IPS DF 6.9 (cell line): ENCODE measurements around the gene AHRR.
"Not testable (repeated sequence)": the region's sequence is repeated elsewhere in the genome, so short reads cannot be mapped to it uniquely, and the experiment has no call there.

Experiments used
- DNase-seq: peaks from one replicate; pipeline ENCODE4 v3.0.0-alpha.2; 2013; ENCODE audit warnings: low read depth, low spot score
- H3K27ac ChIP-seq: one replicate; pipeline ENCODE4 v1.5.1; 2013; ENCODE audit warnings: low read length, control low read depth
- H3K27me3 ChIP-seq: 2 replicates; pipeline ENCODE4 v1.6.1; 2013; ENCODE audit warnings: mild to moderate bottlenecking, low read length; ENCODE audit not compliant: control insufficient read depth, insufficient read depth
- H3K36me3 ChIP-seq: 2 replicates; pipeline ENCODE4 v1.6.1; 2013; ENCODE audit warnings: low read length; ENCODE audit not compliant: control insufficient read depth, insufficient read depth
- H3K4me1 ChIP-seq: 2 replicates; pipeline ENCODE4 v1.6.1; 2013; ENCODE audit warnings: low read length; ENCODE audit not compliant: control insufficient read depth, insufficient read depth
- H3K4me3 ChIP-seq: 2 replicates; pipeline ENCODE4 v1.5.1; 2013; ENCODE audit warnings: mild to moderate bottlenecking, low read length
- H3K9me3 ChIP-seq: 2 replicates; pipeline ENCODE4 v1.6.1; 2013; ENCODE audit warnings: low read length, inconsistent platforms; ENCODE audit not compliant: control insufficient read depth, insufficient read depth
- WGBS: extraction: QIAGEN DNeasy Blood & Tissue Kit; methylation state at CpG from one replicate; pipeline ENCODE4 v1.1.7; 2013; ENCODE audit warnings: mixed read lengths, missing lambda C conversion rate; ENCODE audit not compliant: insufficient read length, insufficient coverage; 5-methylcytosine and 5-hydroxymethylcytosine counted together

The AHRR gene

DNA sequence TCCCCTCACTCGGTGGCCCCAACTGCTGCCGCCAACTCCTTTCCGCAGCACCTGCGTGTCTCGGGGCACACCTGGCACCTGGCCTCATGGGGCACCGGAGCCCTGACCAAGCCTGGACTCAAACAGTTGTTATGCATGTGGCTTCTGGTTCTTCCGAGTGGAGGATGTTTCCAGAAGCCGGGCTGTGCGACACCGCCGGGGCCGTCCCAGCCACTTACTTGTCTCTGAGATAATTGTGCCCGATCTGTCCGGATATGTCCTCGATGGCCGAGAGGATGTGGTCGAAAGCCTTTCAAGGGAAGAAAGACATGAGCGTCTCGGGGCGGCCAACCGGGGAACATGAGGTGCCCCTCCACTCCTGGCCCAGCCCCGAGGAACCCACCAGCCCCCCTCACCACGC, 159.8 kb downstream of the AHRR start:
- H3K4me1 ChIP-seq, result no peaks in the 10 kb centered on the region
- no peaks in the 10 kb centered on the region for H3K9me3 ChIP-seq
- no CpG with 5 or more reads among the region's 23 CpGs for WGBS
- no peak overlapping the region for H3K27ac ChIP-seq
- H3K36me3 ChIP-seq, result no peaks in the 10 kb centered on the region
- H3K27me3 ChIP-seq, result peaks cover 13% of the 10 kb centered on the region; the same call in 1 of the 2 replicates
- no peak overlapping the region for H3K4me3 ChIP-seq
- no peak for DNase-seq

GRCh38 chr5:482021-482420, 160.5 kb downstream of the AHRR start:
- Histone ChIP-seq H3K4me1 (no peaks in the 10 kb centered on the region), H3K27me3 (peaks cover 8% of the 10 kb centered on the region; the same call in 1 of the 2 replicates), H3K27ac (no peak overlapping the region), H3K36me3 (no peaks in the 10 kb centered on the region), H3K4me3 (no peak overlapping the region), H3K9me3 (no peaks in the 10 kb centered on the region)
- no CpG with 5 or more reads among the region's 24 CpGs for WGBS
- no peak for DNase-seq

DNA sequence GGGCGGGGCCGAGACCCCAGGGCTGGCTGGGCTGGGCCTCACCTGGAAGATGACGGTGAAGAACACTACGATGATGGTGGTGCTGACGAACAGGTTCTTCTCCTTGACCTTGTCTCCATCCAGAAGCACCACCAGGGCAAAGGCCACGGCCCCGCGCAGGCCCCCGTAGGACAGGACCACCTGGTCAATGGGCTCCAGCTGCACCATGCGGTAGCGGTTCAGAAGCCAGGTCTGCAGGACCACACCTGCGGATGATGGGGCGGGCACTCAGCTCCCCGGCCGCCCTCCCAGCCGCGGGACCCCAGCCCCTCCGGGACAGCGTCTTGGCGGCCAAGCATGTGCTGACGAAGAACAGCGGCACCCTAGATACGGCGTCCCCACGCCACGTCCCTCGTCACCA, 161.0 kb downstream of the AHRR start:
- no CpG with 5 or more reads among the region's 27 CpGs for WGBS
- no peak for DNase-seq
- peaks cover 3% of the 10 kb centered on the region; the same call in 1 of the 2 replicates for H3K27me3 ChIP-seq

GRCh38 chr5:483011-483410, 161.5 kb downstream of the AHRR start:
- H3K4me3 ChIP-seq, result no peak overlapping the region
- no peaks in the 10 kb centered on the region for H3K4me1 ChIP-seq
- H3K27me3 ChIP-seq, result no peaks in the 10 kb centered on the region; the same call in 1 of the 2 replicates
- no CpG with 5 or more reads among the region's 26 CpGs for WGBS
- no peak overlapping the region for H3K27ac ChIP-seq
- no peak for DNase-seq
- no peaks in the 10 kb centered on the region for H3K9me3 ChIP-seq
- no peaks in the 10 kb centered on the region for H3K36me3 ChIP-seq

More for the DNA sequence above, 161.0 kb downstream of the AHRR start:
- Histone ChIP-seq H3K9me3 (no peaks in the 10 kb centered on the region), H3K4me3 (no peak overlapping the region), H3K36me3 (no peaks in the 10 kb centered on the region), H3K4me1 (no peaks in the 10 kb centered on the region), H3K27ac (no peak overlapping the region)

GRCh38 chr5:483434-484140, 162.1 kb downstream of the AHRR start:
- Histone ChIP-seq H3K27me3 (no peaks in the 10 kb centered on the region; the same call in 1 of the 2 replicates), H3K4me3 (no peak overlapping the region), H3K4me1 (no peaks in the 10 kb centered on the region), H3K27ac (no peak overlapping the region), H3K36me3 (no peaks in the 10 kb centered on the region), H3K9me3 (no peaks in the 10 kb centered on the region)
- WGBS, result no CpG with 5 or more reads among the region's 34 CpGs
- DNase-seq, result no peak

GRCh38 chr5:484556-484955, 163.0 kb downstream of the AHRR start:
- Histone ChIP-seq H3K4me1 (no peaks in the 10 kb centered on the region), H3K4me3 (no peak overlapping the region), H3K9me3 (no peaks in the 10 kb centered on the region), H3K27ac (no peak overlapping the region), H3K27me3 (no peaks in the 10 kb centered on the region; the same call in 1 of the 2 replicates), H3K36me3 (no peaks in the 10 kb centered on the region)
- no CpG with 5 or more reads among the region's 24 CpGs for whole genome bisulfite sequencing
- no peak for DNase-seq

- H3K4me3 ChIP-seq, result no peak overlapping the region
- H3K36me3 ChIP-seq, result no peaks in the 10 kb centered on the region
- WGBS, result no CpG with 5 or more reads among the region's 29 CpGs
- no peak for DNase-seq
- no peaks in the 10 kb centered on the region for H3K9me3 ChIP-seq
- H3K27me3 ChIP-seq, result peaks cover 2% of the 10 kb centered on the region; the same call in 1 of the 2 replicates
- no peak overlapping the region for H3K27ac ChIP-seq
- no peaks in the 10 kb centered on the region for H3K4me1 ChIP-seq
Measured at GRCh38 chr5:485113-485945, 163.8 kb downstream of the AHRR start.

DNA sequence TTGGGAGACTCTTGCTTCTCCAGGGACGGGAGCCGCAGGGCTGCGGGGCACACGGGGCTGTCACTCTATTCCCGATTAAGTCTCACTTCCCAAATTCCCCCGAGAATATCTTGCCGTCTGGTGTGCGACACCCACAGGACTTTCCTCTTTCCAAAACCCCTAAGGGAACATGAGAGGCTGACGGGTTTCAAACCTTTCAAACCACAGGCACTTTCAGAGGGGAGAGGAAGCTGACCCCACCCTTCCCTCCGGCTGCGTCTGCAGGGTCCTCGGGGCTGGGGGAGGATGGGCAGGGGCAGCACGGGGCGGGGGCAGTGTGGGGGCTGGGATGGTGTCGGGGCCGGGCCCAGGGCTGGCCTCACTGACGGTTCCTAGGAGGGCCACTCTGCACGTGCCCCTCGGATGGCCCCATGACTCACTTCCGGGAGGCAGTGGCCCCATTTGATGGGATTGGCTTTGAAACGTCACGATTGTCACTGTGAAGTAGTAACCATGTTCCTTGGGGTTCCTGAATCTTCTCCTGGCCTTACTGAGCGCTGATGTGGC, 164.5 kb downstream of the AHRR start:
- H3K4me1 ChIP-seq, result peaks cover 1% of the 10 kb centered on the region; the same call in 1 of the 2 replicates
- no CpG with 5 or more reads among the region's 23 CpGs for WGBS
- no peak for DNase-seq
- H3K27ac ChIP-seq, result no peak overlapping the region
- H3K4me3 ChIP-seq, result no peak overlapping the region
- no peaks in the 10 kb centered on the region for H3K36me3 ChIP-seq
- peaks cover 9% of the 10 kb centered on the region; the same call in 1 of the 2 replicates for H3K27me3 ChIP-seq
- H3K9me3 ChIP-seq, result no peaks in the 10 kb centered on the region

DNA sequence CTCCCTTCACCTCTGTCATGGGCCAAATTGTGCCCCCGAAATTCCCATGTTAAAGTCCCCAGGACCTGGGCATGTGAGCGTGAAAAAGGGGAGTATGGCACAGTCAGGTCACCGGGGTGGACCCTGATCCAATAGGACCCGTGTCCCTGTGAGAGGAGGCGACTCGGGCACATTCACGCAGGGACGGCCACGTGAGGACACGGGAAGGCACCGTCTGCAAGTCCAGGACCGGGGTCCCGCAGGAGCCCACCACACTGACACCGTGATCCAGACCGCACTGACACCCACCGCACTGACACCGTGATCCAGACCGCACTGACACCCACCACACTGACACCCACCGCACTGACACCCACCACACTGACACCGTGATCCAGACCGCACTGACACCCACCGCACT, 165.1 kb downstream of the AHRR start:
- DNase-seq, H3K27ac ChIP-seq, H3K9me3 ChIP-seq, H3K36me3 ChIP-seq, H3K4me3 ChIP-seq, H3K4me1 ChIP-seq: not testable (repeated sequence)
- H3K27me3 ChIP-seq, result peaks cover 15% of the 10 kb centered on the region; the same call in 1 of the 2 replicates
- no CpG with 5 or more reads among the region's 22 CpGs for WGBS
